ENCODE measurements around the gene ZNF784. TPM values are rescaled to one million over a fixed set of nuclear protein-coding genes. Genes with fewer than 3 reads are reported as not detected.

The ZNF784 gene
- total and polyA plus RNA-seq, 9 of the 15 experiments (the other 6 are each of a cell fraction or from before 2014, with no cell fraction given) = 0.14 to 6.1 (median 2.1) TPM

DNA sequence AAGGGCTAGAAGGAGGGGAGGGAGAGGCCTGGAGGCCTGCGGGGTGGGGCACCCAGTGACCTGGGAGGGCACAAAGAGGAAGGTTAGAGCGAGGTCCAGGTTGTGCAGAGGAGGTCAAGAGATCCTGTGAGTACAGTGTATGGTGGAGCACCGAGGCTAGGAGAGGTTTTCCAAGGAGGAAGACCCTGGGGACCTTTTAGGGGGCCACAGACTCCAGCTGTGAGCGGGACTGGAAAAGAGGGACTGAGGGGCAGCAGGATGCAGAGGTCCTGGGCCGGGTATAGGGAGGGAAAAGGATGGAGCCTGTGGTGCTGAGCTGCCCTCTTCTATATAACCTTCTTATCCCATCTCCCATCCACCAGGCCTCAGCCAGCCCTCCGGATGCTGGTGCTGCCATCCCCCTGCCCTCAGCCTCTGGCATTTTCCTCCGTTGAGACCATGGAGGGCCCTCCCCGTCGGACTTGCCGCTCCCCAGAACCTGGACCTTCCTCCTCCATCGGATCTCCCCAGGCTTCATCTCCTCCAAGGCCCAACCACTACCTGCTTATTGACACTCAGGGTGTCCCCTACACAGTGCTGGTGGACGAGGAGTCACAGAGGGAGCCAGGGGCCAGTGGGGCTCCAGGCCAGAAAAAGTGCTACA, 19.9 kb upstream of the ZNF784 start (continued):
- TF ChIP-seq ZBTB40 (IDR thresholded peaks at IDR 0.05) = no peak
- TF ChIP-seq ZBTB40 (CRISPR knock-in tag; IDR thresholded peaks at IDR 0.05) = no peak
- TF ChIP-seq ZBTB17 (CRISPR knock-in tag; IDR thresholded peaks at IDR 0.05) = no peak
- no peak for TF ChIP-seq PHF8 (IDR thresholded peaks at IDR 0.05; ENCODE audit: borderline replicate concordance, low read length)
- TF ChIP-seq, protein P1, sequence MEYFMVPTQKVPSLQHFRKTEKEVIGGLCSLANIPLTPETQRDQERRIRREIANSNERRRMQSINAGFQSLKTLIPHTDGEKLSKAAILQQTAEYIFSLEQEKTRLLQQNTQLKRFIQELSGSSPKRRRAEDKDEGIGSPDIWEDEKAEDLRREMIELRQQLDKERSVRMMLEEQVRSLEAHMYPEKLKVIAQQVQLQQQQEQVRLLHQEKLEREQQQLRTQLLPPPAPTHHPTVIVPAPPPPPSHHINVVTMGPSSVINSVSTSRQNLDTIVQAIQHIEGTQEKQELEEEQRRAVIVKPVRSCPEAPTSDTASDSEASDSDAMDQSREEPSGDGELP (CRISPR knock-in tag; IDR thresholded peaks at IDR 0.05; ENCODE audit: borderline replicate concordance) = peak; percentile 7; the same call in 1 of the 2 replicates

Measured in K562 (cell line).